M059J (cell line): ENCODE data around the gene MAPK6. TPM values are rescaled to one million over a fixed set of nuclear protein-coding genes. Genes with fewer than 3 reads are reported as not detected.
"Not testable (repeated sequence)": the region's sequence is repeated elsewhere in the genome, so short reads cannot be mapped to it uniquely, and the experiment has no call there.

Experiments
- DNase-seq: peaks from one replicate; pipeline ENCODE4 v3.0.0-alpha.2; 2012; ENCODE audit warnings: low read depth
- total RNA-seq: library from RNA; depleted of rRNA; stranded (reverse); fragments of >200 nt; shearing (Covaris generic); gene quantifications from 2 replicates; pipeline ENCODE4 v1.2.3, GENCODE V29; 2014

MAPK6 gene
- total RNA-seq, 1 experiment from 2014 or later = 71.6 TPM

DNA sequence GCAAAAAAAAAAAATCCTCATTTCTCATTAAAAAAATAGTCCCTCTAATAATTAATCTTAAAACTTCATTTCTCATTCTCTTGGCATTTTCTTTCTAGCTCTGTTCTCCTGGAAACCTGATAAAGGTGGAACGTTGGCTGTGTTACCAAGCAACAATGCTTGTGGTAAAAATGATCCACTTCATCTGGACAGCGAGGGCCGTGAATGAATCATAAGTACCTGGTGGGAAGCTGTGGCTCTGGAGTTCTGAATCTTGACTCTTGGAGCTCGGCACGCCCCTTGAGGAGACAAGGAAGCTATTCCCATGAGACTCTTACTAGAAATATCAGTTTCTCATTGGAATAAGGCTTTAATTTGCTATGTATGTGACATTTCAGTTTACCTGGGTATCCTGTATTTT lies 61.0 kb downstream of the MAPK6 start:
- peak; percentile 84 for DNase-seq

DNA sequence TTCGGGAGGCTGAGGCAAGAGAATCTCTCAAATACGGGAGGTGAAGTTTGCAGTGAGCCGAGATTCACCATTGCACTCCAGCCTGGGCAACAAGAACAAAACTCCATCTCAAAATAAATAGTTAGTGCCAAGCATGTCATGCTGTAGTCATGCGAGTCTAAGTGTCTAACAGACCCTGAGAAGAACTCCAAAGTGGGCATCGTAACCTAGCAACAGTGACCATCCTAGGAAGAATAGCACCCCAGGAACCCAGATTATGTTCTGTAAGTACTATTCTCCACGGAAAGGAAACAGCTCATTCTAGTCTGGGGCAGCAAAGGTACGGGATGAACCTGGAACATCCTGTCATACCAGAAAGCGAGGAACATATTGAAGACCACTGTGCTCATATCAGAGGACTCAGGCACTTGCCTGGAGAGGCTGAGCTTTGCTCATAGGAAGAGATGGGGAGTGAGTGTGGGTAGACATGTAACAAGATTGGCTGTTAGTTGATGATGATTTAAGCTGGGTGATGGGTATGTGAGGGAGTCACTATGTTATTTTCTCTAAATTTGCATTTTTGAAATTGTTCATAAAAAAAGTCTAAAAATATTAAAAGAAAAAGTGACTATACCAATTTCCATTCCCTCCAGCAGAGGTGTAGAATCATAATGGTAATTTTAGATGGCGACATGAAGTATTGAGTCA lies 61.8 kb downstream of the MAPK6 start:
- no peak for DNase-seq

DNA sequence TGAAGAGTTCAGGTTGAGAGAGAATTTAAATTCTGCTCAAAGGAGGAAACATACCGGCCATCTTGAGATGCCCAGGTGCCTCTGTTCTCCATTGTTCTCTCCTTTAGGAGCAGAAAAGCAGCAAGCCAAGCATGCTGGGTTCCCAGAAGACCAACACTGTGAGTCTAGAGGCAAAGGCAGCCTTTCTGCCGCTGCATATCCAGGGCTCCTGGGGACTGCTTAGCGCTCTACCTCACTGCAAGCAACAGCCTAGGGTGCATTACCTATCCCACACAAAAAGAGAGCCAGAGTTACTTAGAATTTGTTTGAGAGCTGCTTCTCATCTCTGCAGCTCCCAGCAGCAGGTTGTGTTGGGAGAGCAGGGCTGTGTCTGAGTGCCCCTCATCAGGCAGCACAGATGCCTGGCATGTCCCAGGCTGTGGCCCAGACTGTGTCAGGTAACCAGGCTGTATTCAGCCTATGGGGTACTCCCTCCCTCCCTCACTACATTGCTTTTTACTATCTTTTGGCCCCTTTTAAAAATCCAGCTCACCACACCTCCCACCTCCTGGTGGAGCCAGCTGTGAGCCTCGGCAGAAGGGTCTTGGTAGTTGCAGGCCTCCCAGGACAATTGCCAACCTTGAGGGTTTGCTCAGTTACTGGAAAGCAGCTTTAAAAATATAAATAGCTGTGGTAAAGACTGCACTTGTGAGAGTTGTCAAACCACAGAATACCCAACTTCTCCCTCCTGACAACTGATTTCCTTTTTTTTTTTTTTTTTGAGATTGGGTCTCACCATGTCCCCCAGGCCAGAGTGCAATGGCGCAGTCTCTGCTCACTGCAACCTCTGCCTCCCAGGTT lies 63.4 kb downstream of the MAPK6 start:
- peak; percentile 61 for DNase-seq

DNA sequence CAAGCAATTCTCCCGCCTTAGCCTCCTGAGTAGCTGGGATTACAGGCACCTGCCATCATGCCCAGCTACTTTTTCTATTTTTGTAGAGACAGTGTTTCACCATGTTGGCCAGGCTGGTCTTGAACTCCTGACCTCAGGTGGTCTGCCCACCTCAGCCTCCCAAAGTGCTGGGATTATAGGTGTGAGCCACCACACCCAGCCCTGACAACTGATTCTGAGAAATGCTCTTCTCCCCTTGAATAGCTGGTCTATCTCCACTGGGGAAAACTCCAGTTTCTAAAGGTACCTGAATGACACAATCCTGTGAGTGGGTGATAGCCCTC lies 64.0 kb downstream of the MAPK6 start:
- not testable (repeated sequence) for DNase-seq

DNA sequence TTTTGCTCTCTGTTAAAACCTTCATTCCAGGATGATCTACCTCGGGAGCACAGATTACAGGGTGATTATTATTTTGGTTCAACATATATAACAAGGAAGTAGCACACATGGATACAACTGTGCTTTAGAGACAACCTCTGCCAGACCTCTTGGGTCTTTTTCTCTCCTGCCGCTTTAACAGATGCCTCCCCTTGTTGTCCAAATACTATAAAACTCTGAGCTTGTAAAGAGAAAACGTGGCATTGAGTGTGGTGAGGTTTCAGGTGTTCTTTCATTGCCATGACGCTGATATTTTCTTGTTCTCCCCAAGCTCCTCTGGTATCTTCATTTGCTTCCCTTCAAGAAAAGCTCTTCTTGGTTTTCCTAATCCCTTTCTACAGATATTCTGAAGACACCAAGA lies 64.6 kb downstream of the MAPK6 start:
- no peak for DNase-seq

DNA sequence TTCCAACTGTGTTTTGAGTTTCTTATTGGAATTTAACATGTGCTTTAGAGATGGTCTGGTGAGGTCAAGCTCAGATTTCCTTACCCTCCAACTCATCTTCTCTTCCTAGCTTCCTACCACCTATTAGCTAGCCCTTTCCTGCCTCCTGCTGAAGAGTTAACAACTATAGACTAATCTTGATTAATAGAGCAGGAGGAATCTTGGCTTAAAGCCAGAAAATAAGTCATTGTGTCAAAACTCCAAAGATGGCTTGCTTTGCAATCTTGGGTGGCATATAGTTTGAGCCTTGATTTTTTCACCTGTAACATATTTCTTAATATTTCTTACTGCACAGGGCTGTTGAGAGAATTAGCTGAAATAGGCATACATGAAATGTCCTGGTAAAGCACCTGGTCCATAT lies 66.3 kb downstream of the MAPK6 start:
- peak; percentile 47 for DNase-seq

DNA sequence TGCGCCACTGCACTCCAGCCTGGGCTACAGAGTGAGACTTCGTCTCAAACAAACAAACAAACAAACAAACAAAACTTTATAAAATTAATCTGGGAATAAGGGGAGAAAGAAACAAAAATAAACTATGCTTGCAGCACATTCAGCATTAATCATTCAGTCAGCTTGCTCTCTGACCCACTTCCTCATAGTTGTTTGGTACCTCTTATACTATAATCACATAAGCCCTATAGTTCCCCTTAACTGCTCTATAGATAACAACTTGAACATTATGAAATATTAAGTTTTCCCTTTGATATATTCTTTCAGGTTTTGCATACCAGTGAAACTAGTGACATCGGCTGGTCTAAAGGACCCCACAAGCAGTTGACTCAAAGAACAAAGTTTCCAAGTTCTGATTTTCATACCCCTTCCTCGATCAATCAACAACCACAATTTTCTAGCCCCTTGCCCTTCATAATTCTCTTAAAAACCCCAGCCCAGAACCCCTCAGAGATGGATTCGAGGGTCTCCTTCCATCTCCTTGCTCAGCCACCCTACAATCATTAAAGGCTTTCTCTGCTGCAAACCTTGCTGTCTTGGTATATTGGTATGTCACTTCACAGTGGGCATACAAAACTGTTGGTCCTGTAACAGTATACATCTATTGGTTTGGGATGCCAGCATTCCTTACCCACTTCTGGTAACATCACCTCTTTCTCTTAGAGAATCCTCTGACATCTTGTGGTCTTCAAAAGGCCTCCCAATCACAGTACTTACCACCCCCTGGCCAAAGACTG lies 67.2 kb downstream of the MAPK6 start:
- DNase-seq = no peak

DNA sequence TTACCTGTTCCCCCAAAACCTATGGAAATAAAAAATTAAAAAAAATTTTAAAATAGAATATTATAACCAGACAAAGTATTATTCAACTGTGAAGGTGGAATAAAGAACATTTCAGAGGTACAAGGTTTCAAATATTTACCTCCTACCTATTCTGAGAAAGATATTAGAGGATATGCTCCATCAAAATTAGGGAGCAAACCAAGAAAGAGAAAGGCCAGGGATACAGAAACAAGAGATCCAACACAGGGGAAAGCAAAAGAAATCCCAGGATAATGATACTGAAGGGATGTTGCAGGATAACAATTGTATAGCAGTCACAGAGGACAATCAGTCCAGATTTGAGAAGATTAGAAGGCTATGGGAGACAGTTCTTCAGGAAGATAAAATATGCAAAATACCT lies 71.2 kb downstream of the MAPK6 start:
- no peak for DNase-seq

DNA sequence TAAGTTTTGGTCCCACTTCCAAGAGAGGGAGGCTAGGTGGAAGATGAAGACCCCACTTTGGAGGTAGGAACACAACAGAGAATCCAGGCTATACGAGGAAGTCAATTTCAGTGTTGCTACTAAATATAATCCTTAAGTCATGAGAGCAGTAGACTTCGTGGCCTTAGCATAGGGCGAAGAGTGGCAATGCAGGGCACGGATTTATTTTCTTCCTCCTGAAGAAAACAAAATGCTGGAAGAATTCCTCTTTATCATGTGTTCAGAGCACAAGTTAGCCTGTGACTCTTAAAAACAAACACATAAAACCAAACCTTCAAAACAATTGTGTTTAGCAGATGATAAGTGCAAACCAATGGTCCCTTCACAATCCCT lies 74.1 kb downstream of the MAPK6 start:
- peak; percentile 28 for DNase-seq

DNA sequence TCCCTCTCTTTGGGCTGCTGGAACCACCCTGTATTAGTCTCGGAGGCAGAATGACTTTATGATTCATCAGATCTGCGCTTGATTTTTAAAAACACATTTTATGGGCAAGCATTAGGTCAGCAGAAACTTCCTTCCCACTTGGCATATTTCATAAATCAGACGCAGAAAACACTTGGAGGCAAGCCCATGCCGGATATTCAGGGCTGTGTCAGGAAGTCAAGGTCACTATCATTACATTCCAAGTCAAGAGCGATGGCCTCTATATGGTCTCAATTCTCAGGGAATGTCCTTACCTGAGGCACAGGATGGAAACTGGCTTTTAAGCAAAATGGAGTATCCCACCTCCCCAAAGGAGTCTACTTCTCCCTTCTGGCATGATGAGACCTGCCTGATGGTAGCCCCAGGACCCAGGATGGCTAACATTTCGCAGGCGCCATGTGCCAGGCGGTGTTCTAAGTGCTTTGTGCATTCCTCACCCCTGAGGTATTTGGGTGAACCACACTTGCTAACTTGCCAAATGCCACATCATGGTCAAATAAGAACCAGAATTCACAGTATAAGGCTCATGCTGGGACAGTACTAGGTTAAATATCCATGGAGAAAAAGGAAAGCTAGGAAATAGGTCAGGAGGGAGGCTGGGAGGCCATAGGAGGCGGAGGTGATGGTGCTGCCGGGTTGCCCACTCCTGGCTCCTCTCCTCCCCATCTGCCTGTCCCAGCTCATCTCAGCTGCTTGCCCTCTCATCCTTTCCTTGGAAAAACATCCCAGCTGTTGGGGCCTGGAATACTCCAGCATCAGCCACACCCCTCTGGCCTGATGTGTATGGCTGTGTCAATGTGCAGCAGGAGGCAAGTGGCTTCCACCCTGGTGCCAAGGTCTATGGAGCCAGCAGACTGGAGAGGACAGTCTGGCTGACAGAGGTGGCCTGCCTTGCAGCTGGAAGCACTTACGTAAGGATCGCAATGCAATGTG lies 74.8 kb downstream of the MAPK6 start:
- DNase-seq = peak; percentile 98

DNA sequence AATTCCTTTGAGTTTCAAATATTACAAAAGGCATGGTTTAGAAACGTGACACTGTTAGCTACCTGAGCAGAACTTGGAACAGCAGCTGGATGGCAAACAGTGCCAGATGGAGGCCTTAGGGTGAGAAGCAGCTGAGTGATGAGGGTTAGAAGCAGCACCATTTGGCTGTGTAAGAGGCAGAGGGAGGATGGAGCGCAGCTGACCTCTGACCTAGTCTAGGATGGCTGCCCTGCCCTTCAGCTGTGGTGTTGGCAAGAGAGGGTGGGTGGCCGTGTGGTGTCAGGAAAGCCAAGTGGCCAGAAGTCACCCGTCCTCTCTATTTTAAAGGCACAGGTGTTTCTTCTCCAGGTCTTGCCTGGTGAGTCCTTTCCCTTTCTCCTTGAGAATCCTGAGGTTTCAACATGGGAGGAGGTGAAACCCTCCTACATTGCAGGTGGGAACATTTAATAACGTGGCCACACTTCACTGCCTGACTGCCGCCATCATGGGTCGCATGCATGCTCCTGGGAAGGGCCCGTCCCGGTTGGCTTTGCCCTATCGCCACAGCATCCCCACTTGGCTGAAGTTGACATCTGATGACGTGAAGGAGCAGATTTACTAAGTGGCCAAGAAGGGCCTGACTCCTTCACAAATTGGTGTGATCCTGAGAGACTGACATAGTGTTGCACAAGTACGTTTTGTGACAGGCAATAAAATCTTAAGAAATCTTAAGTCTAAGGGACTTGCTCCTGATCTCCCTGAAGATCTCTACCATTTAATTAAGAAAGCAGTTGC lies 76.0 kb downstream of the MAPK6 start:
- DNase-seq = no peak

DNA sequence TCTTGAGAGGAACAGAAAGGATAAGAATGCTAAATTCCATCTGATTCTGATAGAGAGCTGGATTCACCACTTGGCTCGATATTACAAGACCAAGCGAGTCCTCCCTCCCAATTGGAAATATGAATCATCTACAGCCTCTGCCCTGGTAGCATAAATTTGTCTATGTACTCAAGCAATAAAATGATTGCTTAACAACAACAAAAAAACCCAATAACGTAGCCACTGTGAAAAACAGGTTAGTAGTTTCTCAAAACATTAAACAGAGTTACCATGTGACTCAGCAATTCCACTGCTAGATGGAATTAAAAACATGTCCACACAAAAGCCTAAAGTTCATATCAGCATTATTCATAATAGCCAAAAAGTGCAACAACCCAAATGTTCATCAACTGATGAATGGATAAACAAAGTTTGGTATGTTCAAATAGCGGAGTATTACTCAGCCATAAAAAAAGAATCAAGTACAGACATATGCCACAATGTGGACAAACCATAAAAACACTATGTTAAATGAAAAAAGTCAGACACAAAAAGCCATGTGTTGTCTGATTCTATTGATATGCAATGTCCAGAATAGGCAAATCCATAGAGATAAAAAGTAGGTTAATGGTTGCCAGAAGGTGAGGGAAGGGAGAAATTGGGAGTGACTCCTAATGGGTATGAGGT lies 76.7 kb downstream of the MAPK6 start:
- DNase-seq = peak; percentile 91

DNA sequence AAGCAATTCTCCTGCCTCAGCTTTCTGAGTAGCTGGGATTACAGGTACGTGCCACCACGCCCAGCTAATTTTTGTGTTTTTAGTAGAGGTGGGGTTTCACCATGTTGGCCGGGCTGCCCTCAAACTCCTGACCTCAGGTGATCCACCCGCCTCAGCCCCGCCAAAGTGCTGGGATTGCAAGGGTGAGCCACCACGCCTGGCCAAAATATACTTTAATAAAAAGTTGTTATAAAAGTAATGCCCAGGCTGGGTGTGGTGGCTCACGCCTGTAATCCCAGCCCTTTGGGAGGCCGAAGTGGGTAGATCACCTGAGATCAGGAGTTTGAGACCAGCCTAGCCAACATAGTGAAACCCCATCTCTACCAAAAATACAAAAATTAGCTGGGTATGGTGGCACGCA lies 77.5 kb downstream of the MAPK6 start:
- DNase-seq = not testable (repeated sequence)

DNA sequence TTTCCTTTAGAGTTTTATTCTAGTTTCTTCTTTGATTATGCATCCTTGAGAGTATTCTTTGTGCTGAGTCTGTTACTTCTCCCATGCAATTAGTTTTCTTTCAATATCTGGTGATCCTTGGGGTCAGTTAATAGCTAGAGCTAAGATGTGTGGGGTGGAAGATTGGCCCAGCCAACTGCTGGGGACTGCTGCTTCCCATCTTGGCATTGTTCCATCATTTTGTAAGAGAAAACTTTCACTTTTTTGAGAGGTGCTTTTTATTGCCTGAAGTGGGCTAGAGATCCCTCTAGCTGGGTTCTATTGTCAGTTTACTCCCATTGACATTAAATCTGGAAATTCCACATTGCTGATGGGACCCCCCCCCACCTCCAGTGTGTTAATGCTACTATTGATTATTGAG lies 78.2 kb downstream of the MAPK6 start:
- DNase-seq = peak; percentile 26

DNA sequence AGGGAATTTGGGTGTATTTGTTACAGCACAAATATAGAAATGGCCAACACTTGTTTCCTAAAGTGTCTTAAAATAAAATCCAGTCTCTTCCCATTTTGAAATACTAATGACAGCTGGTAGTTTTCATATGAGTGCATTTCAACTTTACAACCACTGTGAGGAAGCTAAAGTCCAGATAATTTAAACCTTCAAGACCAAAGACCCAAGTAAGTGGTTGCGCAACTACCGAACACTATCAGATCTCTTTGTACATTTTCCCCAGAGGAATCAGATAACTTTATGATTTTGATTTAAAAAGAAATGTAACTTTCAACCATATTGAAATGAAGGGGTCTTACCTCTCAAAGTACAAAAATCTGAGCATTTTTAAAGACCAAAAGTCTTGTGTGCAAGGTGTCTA lies 79.3 kb downstream of the MAPK6 start:
- no peak for DNase-seq

DNA sequence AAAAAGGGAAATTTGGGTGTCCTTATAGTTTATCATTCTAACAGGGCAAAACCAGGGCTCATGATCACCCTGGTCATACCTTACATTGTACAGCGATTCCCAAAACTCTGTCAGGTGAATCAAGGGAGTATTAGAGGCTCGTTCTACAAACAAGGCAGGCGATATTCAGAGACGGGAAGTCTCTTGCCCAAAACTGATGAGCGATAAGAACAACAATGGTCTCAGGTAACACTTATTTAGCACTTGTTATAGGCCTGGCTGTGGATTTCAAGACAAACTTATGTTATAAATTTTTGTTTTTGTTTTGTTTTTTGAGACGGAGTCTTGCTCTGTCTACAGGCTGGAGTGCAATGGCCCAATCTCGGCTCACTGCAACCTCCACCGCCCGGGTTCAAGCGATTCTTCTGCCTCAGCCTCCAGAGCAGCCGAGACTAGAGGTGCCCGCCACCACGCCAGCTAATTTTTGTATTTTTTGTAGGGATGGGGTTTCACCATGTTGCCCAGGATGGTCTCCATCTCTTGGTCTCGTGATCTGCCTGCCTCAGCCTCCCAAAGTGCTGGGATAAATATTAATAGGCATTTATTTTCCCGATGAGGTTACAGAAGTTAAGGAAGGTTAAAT lies 80.7 kb downstream of the MAPK6 start:
- DNase-seq = no peak

DNA sequence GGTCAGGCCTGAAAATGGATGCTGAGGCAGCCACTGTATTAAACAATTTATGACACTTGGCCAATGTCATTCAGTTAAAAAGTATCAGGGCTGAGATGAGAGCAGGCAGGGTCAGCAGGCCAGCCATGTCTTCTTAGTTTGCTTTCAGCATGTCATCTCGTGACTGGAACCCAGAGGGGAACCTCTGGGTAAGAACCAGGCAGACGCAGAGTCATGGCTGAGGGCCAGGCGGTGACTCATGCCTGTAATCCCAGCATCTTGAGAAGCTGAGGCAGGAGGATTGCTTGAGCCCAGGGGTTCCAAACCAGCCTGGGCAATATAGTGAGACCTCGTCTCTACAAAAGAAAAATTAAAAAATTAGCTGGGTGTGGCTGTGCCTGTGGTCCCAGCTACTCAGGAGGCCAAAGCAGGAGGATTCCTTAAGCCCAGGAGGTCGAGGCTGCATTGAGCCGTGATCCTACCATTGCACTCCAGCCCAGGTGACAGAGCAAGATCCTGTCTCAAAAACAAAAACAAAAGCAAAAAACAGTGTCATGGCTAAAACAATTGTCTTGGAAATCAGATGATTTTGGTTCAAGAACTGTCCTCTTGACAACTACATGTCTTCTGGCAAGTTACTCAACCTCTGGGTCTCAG lies 81.9 kb downstream of the MAPK6 start:
- peak; percentile 95 for DNase-seq

DNA sequence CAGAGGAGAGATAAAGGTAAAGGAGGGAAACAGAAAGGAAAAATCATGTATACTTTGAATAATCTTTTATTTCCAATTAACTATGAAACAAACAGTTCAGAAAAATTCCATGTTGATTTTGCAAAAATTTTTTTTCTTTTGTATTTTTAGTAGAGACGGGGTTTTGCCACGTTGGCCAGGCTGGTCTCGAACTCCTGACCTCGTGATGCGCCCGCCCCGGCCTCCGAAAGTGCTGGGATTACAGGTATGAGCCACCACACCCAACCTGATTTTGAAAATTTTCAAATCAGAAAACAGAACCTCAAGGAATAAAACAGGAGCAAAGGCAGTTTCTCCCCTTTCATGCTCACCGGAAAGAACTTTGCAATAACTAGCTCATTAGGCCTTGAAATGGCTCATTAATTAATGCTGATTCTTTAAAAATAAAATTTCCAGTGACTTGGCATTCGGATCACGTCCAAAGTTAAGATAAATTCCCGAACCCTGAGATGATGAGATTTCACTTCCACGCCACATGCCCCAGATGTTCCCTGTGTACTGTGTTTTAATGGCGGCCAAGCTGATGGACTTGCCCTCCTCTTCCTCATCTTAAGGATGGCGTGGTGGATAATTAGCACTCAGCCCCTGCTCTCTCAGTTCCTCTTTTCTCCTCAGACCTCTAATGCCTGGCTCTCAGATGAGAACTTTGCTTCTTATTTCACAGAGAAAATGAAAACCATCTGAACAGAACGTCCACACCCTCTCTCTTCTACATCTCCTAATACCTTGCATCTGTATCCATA lies 82.7 kb downstream of the MAPK6 start:
- DNase-seq = no peak
